Coronary artery (tissue), 2 donors: ENCODE measurements around the gene TSSK6.

Experiments used
- DNase-seq: peaks from one replicate; pipeline ENCODE4 v3.0.0-alpha.2; 2017; ENCODE audit warnings: low spot score
- H3K27ac ChIP-seq, 2 donors: fragments of 200-600 bp; sonication (generic); one replicate each; pipeline ENCODE4 v1.5.1; 2016 to 2019
- H3K4me3 ChIP-seq: fragments of 200-600 bp; sonication (generic); 2 replicates; pipeline ENCODE4 v1.5.1; 2016; ENCODE audit warnings: mild to moderate bottlenecking, moderate library complexity
- CTCF ChIP-seq: fragments of 200-600 bp; sonication (generic); IDR thresholded peaks from one replicate; pipeline ENCODE4 v1.5.1; 2019; ENCODE audit warnings: antibody characterized with exemption

The TSSK6 gene

GRCh38 chr19:19550485-19550929 lies 35.2 kb upstream of the TSSK6 start:
- Histone ChIP-seq H3K27ac (no peak overlapping the region), H3K4me3 (no peak overlapping the region)
- TF ChIP-seq CTCF, result no peak
- DNase-seq, result no peak

GRCh38 chr19:19549804-19550464 lies 34.6 kb upstream of the TSSK6 start:
- DNase-seq, result no peak
- TF ChIP-seq CTCF, result no peak

GRCh38 chr19:19548915-19549759 lies 33.8 kb upstream of the TSSK6 start:
- Histone ChIP-seq H3K27ac (no peak overlapping the region), H3K4me3 (no peak overlapping the region)
- no peak for DNase-seq
- no peak for TF ChIP-seq CTCF

More at GRCh38 chr19:19549804-19550464, 34.6 kb upstream of the TSSK6 start:
- H3K4me3 ChIP-seq, result no peak overlapping the region
- H3K27ac ChIP-seq, result no peak overlapping the region

- no peak for DNase-seq
- no peak for TF ChIP-seq CTCF
- Histone ChIP-seq H3K27ac (no peak overlapping the region), H3K4me3 (no peak overlapping the region)
Measured at GRCh38 chr19:19547674-19548336, 32.5 kb upstream of the TSSK6 start.

- H3K4me3 ChIP-seq, result no peak overlapping the region
- no peak overlapping the region for H3K27ac ChIP-seq
- TF ChIP-seq CTCF, result no peak
- DNase-seq, result no peak
Measured at GRCh38 chr19:19546751-19547162, 31.4 kb upstream of the TSSK6 start.

- no peak for TF ChIP-seq CTCF
- Histone ChIP-seq H3K27ac (no peak overlapping the region), H3K4me3 (no peak overlapping the region)
- DNase-seq, result no peak
Measured at GRCh38 chr19:19545707-19546106, 30.4 kb upstream of the TSSK6 start.
